ENCODE measurements around the gene TSC1.

Gene TSC1

DNA sequence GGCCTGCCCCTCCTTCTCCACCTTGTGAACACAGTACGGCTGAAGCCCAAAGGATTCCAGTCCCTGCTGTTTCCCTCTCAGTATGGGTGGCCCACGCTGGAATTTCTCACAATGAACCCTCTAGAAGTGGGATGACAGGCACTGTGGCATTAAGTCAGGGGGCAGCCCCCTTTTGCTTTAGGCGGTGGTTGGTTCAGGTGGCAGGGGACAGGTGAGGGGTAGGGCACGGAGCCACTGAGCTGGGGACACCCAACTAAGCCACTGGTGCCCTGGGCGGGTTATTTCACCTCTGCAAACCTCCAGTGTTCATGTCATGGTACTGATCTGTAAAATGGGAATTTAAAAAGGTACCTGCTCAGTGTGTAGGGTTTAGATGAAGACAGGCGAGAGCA lies 58.1 kb downstream of the TSC1 start:
- no peak for DNase-seq

DNA sequence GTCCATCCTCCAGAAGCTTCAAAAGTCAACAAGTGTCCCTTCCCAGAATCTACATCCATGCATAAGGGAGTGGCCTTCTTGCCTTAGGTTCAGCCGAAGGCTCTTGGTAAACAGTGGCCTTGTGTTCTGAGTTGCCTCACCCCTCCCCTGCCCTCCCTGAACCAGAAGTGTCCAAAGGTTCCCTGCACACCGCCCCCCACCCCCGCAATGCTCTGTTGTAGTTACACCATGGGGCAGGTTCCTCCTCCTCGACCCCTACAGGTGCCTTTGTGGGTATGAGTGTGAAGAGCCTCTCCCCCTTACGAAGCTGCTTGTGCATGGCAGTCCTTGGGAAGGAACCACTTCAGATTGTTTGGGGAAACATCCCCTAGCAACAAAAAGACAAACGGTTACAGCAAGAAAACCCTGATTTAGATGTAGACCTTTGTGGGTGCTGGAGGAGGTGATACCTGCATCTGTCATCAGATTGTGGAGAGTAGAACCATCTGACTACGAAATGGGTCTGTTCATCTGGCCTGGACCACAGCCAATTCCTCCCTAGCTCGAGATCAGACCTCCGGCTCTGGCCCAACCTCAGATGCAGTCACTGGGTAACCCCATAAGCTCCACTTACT lies 58.6 kb downstream of the TSC1 start:
- DNase-seq: peak in 2 of 4 experiments; percentile 26 to 38

DNA sequence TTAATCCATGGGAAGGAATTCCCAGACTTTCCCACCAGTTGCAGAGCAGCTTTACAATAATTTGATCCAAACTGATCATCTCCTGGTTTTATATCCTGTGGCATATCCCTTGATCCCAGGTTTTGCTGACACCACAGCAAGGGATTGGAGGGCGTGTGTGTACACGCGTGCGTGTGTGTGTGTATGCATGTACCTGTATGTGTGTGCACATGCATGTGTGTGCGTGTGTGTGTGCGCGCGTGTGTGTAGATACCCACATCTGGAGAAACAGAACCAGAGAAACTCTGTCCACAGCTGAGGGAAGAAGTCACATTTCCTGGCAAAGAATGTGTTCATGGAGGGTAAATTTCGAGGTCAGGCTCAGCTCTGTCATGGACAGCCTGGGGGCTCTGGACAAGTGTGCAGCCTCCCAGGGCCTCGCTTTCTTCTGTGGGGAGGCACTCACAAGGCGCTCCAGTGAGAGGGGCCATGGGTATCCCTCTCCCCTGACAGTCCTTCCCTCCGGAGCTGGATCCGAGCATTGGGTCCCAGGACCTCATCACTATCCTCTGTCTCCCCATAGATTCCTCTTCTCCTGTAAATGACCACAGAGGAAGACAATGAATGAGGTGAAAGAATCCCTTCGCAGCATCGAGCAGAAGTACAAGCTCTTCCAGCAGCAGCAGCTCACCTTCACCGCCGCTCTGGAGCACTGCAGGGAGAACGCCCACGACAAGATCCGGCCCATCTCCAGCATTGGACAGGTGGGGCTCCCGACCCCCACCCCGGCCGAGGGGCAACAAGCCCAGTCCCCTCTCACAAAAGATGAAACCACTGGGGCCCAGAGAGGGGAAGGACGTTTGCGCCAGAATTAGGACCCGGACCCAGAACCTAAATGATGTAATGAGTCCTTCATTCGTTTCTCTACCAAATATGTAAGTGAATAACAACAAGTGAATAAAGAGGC lies 60.8 kb downstream of the TSC1 start:
- no peak for DNase-seq

DNA sequence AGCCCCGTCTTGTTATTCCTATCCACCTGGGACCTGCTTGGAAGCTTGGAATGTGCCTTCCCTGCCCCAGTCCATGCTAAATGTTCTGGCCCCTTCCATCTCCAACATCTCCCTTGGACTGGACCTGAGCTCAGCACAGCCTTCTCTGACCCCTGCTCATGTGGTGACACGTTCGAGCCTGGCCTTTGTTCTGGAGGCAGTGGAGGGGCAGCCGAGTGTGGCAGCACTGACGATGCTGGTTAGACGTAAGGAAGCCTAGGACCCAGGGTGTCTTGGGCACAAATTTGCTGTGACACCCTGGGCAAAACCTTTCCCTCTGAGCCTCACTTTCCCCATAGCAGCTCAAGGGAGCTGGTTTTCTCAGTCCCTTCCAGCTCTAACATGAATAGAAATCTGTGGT lies 61.8 kb downstream of the TSC1 start:
- no peak for DNase-seq

DNA sequence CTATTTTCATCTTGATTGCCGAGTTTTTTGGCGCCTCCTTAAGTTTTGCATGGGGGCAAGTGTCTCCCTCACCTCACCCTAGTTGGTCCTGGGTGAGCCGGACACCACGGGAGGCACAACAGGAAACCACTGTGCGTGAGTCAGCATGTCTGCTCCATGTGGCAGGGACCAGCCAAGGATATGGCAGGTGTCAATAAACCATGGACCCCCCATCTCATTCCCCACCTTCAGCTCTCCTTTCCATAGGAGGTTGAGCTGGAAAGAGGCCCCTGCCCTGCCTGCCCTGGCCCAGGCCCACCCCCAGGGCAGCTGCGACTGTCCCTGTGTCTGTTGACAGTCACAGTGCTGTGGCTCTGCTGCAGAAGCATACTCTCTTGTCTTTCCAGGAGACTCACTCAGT lies 62.6 kb downstream of the TSC1 start:
- no peak for DNase-seq

DNA sequence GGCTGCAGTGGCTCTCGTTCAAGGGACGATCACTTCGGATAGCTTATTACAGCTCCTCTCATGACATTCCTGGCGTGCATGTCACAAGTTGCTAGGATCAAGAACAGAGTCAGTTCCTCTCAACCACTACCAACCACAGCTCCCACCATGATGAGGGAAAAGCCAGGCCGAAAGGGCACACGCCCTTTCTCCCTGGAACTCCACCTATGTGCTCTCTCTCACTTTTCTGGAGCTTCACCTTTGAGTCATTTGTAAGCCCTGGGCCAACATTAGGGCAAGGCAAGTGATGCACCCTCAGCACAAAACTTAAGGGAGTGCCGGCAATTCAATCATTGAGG lies 64.1 kb downstream of the TSC1 start:
- DNase-seq: no peak

DNA sequence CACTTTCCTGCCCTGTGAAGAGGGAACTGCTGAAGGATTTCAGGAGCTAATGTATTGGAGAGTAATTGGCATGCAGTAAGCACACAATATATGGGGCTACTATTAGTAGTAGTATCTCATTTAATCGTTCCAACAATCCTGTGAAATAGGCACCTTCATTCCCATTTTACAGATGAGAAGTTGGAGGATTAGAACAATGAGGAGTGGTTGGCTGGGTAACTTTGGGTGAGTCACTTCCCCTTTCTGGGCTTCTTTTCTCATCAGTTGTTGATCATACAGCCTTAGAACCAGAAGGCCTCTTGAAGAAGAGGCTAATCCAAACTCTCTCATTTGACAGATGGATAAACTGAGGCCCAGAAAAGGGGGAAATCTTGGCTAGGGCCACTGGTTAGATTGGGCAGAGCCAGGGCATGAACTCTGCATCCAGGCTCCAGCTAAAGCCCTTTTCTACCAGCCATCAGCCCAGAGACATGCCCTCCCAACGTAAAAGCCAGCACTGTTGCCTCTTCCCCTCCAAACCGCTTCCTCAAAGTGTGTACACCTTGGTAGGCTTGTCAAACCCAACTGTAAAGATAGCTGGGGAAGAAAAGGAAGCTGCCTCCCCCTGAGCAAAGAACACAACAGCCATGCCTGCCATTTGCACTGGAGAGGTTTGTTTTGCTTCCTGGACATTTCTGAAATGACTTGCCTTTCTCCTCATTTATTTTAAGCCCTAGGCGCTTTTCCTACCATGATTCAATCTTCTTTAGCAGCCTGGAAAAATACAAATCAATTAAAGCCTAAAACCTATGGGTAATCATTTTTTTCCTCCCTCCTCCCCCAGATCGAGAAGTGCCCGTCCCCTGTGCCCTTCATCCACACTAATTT lies 64.7 kb downstream of the TSC1 start:
- DNase-seq: peak in 1 of 4 experiments; percentile 26

DNA sequence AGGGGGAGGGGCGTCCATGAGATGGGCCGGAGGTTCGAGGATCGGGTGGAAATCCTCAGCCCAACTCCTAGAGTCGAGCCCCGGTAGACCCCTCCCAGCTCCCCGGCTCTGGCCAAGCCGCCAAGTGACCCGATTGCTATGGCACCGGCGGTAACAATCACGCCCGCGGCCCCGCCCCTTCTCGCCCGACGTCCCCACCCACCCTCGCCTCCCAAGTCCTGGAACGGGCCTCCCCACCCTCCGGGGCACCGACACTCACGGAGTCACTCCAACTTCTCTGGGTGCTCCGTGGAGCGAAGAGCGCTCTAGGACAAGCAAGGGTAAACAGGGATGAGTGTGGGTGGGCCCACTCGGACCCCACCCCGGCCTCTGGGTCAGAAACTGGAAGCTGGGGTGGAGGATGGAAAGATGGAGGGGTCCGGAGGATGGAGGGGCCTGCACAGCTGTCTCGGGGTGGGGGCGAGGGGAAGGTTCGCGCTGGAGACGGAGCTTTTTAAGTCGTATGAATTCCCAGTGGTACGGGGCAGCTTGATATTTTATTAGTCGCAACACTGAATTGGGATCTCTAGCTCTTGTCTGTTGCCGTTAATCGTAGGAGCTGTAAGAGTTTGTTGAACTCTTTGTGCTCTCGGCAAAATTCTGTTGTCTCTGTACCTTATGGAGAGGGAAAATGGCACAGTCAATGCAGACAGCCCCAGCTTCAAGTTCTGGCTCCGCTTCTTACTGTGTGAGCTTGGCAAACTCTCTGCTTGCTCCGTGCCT lies 65.5 kb downstream of the TSC1 start, which contains the start of gene SPACA9:
Gene SPACA9, plus strand, starts transcription at position 204 of the 762 bp plus-strand sequence. CDS start 5,050 bp downstream, outside the sequence.
- peak; percentile 21 to 67 (median 36) for DNase-seq

DNA sequence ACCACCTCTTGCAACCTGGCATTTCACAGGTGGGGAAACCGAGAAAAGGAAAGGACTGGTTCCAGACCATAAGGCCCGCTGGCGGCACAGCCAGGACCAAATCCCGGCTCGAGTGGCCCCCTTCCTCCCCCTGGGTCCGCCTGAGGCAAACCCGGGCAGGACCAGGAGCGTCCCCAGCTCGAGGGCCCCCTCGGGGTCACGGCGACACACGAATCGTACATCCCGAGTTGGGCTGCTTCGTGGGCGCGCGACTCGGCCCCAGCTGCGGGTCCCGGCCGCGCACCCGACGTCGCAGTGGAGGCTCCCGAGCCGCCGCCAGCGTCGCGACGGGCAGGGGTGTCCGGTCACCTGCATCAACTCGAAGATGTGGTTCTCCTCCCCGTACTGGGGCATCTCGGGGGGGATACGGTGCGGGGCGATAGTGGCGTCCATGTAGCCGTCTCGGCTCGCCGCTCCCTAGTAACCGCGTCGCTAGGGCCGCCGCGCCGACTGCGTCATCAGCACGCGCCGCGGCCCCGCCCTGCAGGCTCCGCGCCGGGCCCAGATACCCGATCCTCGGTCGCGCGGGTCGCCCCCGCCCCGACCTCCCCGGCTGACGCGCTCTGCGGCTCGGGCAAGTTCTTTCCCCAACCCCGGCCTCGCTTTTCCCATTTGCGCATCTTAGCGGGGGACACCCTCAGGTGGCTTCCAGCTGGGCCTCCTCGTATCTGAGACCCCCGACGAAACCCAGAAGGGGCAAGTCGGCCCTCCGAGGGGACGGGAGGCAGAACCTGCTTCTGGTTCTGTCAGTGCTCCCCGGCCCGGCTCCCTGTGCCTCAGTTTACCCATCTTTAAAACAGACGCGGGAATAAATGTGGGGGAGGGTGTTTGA lies 66.4 kb downstream of the TSC1 start, which contains the start of gene AK8:
Gene AK8, minus strand, starts transcription at position 461 of the 871 bp plus-strand sequence. Its CDS starts 29 bp downstream, at position 432.
- DNase-seq: peak; percentile 78 to 93 (median 88)

DNA sequence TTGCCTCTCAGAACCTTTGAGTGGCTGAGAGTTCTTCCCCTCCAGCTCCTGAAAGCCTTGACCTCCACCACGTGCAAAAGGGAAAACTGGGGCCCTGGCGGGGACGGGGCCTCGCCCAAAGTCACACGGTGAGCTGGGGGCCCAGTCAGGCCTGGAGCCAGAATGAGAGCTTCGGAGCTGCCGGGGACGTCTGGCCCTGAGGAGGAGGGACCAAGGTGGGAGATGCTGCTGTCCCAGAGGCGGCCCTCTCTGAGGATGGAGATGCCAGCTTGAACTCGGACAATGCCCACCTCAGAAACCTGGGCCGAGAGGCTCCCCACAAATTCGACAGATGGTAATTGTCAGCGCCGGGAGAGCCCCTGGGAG lies 67.0 kb downstream of the TSC1 start:
- DNase-seq: no peak

DNA sequence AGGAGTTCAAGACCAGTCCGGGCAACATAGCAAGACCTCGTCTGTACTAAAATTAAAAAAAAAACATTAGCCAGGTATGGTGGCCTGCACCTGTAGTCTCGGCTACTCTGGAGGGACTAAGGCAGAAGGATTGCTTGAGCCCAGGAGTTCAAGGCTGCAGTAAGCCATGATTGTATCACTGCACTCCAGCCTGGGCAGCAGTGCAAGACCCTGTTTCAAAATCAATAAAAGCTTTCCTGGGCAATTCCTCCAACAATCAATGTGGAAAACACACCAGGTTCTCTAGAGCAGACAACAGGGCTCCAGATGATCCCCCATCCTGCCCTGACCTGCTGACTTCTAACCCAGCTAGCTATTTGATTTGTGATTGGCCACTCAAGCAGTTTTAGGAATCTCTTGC lies 67.6 kb downstream of the TSC1 start:
- no peak for DNase-seq

DNA sequence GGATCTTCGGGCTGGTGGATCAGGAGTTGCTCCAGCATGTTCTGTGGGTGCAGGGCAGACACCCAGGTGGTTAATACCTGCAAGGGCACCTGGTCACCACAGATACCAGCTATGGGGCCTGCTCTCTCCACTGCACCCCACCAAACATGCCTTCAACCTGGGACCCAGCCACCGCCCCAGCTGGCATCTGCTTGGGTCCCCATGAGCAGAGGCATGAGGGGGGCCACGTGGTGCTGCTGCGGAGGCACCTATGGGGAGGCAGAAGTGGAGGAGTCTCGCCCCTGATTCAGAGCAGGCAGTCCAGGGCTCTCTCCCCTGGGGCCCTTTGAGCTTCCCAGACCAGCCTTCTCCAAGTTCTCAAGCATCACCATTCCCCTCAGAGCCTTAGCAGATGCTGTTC lies 69.3 kb downstream of the TSC1 start:
- DNase-seq: no peak

DNA sequence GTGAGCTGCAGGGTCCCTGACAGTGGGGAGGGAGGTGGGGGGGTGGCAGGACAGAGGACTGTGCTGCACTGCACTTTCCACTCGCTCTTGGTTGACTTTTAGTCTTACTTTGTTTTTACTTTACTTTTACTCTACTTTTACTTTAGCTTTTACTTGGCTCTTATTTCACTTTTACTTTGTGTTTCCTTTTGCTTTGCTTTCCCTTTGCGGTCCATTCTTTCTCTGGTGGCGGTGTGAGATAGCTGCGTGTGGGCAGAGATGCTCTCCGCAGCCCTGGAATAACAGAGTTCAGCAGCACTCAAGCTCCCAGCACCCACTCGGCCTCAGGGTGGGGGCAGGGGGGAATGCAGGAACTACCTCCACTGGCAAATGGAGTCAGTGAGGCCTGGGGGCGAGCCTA lies 71.0 kb downstream of the TSC1 start:
- DNase-seq: no peak

DNA sequence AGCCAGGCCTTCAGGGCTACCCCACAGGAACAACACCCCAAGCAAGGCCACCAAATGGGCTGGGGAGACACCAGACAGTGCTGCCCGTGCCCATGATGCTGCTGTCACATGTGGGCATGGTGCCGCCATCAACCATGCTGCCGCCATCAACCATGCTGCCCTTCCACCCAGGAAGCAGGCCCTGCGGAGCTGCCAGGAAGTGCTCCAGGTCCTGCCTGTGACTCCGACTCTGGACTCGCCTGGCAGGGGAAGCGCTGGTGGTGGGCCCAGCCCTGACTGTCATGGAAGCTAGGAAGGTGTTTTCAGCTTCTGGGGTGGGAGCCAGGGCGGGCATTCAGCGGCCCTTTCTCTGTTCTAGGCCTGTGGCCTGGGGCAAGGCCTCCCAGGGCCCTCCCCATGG lies 75.2 kb downstream of the TSC1 start:
- no peak for DNase-seq

DNA sequence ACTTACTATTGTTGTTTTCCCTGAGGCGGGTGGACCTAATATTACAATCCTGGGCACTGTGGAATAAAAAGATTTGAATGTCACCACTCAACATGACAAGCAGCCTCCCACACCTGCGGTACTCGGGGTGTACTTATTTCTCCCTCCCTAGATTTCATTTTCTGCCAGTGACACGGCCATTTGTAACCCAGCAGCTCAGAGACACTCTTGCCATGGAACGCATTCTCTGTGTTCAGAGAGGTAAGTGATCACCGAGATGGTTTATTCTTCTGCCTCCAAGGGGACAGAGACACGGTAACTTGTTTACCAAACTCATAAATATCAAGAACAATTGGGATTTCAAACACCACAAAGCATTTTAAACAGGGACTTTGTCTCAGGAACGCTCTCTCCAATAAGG lies 77.5 kb downstream of the TSC1 start:
- no peak for DNase-seq

DNA sequence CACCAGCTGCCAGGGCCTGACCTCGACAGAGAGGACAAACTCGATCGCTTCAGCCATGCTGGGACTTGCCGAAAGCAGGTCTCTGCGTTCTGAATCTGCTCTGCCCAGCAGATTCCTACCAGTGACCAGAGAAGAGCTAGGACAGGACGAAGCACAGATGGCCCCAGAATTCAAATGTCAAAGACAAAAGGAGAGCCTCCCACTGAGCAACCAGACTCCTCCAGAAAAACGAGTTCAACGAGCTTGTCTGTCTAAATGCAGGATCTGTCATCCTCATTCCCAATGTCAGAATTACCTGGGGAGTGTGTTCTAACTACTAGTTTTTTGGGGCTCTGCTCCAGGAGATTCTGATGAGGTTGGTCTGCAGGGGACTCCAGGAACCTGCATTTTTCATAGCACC lies 79.7 kb downstream of the TSC1 start:
- DNase-seq: no peak

DNA sequence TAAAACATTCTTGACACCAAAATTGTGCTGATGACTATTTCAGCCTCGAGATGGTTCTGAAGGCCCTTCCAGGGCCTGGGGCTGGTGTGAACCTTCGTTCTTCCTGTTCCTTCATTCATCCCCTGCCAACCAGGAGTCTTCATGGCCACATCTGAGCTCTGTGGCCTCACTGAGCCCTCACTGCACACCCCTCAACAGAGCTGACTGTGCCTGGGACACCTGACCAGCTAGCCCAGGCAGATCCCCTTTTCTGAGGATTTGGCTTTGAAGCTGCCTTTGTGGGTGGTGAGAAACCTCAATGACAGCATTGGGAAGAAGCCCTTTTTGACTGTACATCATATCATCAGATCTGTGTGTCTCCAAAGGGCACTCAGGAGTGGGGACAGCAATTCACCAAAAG lies 80.1 kb downstream of the TSC1 start:
- no peak for DNase-seq

DNA sequence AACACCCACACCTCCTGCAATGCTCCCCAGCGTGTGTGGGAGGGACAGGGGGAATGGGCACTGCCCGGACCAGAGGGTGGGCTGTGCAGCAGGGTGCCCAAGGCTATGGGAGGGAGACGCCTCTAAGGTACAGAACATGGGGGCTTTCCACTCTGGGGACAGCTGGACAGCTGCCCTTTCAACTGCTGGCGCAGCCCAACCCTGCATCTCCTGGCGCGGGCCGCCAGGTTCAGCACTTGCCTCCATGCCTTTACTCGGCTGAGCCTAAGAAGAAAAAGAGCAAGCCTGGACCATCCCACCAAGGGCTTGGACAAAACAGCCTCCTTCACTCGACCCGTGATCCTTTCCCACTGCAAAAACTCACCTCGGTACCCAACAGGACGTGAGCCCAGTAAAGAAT lies 81.3 kb downstream of the TSC1 start:
- no peak for DNase-seq

DNA sequence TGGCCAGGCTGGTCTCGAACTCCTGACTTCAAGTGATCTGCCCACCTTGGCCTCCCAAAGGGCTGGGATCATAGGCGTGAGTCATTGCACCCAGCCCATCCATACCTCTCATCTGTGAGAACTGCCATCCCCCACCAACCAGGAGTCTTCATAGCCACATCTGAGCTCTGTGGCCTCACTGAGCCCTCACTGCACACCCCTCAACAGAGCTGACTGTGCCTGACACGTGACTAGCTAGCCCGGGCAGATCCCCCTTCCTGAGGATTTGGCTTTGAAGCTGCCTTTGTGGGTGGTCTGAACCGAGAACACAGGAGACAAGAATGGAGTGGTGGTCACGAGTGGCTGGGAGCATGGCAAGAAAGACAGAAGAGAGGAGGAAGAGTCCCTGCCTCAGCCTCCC lies 81.9 kb downstream of the TSC1 start:
- DNase-seq: no peak

DNA sequence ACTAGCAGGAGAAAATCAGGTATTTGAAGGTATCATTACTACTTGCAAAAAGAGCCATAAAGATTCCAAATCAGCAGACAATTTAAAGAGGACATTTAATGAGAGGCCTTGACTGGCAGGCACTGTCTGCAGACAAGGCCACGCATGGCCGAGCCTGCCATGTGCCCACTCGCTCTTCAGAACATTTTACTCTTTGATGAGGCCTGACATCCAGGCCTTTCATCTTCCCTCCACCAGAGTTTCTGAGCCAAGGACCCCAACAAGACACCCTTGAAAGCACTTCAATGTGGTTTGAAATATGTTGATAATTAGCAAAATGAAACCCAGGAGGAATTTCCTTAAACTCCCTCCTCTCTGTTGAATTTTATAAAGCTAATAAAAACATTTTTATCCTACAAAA lies 82.8 kb downstream of the TSC1 start:
- DNase-seq: no peak

DNA sequence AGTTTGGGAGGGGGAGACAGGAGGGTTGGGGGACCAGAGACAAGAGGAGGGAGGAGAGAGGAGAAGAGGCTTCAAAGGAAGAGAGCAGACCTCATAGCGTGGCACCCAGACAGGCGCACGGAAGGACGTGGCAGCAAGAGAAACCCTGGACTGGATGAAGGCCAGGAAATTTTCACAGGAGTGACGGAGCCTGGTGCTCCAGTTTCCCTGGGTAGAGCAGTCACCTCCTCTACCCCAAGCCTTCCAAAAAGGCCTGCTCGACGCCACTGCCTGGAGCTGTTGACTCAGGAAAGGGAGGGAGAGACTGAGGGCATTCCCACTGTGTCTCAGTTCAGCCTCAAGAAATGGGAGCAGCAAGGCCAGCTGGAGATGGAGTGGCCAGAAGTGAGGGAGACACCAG lies 85.7 kb downstream of the TSC1 start:
- no peak for DNase-seq

All from suppressor macrophage (primary cell).